Measurements from ENCODE around the gene MSL1. TPM values are rescaled to one million over a fixed set of nuclear protein-coding genes. Genes with fewer than 3 reads are reported as not detected.
"Not testable (repeated sequence)": the region's sequence is repeated elsewhere in the genome, so short reads cannot be mapped to it uniquely, and the experiment has no call there.

Gene MSL1
- total RNA-seq, 1 experiment from 2014 or later, result 32.3 TPM

- DNase-seq (ENCODE audit: low read depth), result peak; percentile 95
- in situ Hi-C loops (cut with HindIII; ENCODE audit: low pct_unique_long_range_greater_than_20kb, low sequenced_read_pairs), result no loop called here
Measured at GRCh38 chr17:40113110-40113906, 8.5 kb upstream of the MSL1 start.

GRCh38 chr17:40113907-40114245, 7.9 kb upstream of the MSL1 start:
- no peak for DNase-seq (ENCODE audit: low read depth)
- in situ Hi-C loops (cut with HindIII; ENCODE audit: low pct_unique_long_range_greater_than_20kb, low sequenced_read_pairs), result no loop called here

- in situ Hi-C loops (cut with HindIII; ENCODE audit: low pct_unique_long_range_greater_than_20kb, low sequenced_read_pairs), result no loop called here
- DNase-seq (ENCODE audit: low read depth), result no peak
Measured at GRCh38 chr17:40115101-40115436, 6.7 kb upstream of the MSL1 start.

GRCh38 chr17:40122136-40122998, 596 bp downstream of the MSL1 start:
- in situ Hi-C loops (cut with HindIII; ENCODE audit: low pct_unique_long_range_greater_than_20kb, low sequenced_read_pairs), result no loop called here
- peak; percentile 34 for DNase-seq (ENCODE audit: low read depth)

GRCh38 chr17:40122999-40123810, 1.4 kb downstream of the MSL1 start:
- in situ Hi-C loops (cut with HindIII; ENCODE audit: low pct_unique_long_range_greater_than_20kb, low sequenced_read_pairs), result no loop called here

GRCh38 chr17:40123811-40124114, 2.0 kb downstream of the MSL1 start:
- no peak for DNase-seq (ENCODE audit: low read depth)
- in situ Hi-C loops (cut with HindIII; ENCODE audit: low pct_unique_long_range_greater_than_20kb, low sequenced_read_pairs), result no loop called here

More at GRCh38 chr17:40122999-40123810, 1.4 kb downstream of the MSL1 start:
- DNase-seq (ENCODE audit: low read depth), result peak; percentile 62

- peak; percentile 43 for DNase-seq (ENCODE audit: low read depth)
- in situ Hi-C loops (cut with HindIII; ENCODE audit: low pct_unique_long_range_greater_than_20kb, low sequenced_read_pairs), result no loop called here
Measured at GRCh38 chr17:40124279-40125141, 2.7 kb downstream of the MSL1 start.

GRCh38 chr17:40129498-40129897, 7.7 kb downstream of the MSL1 start:
- no peak for DNase-seq (ENCODE audit: low read depth)
- in situ Hi-C loops (cut with HindIII; ENCODE audit: low pct_unique_long_range_greater_than_20kb, low sequenced_read_pairs), result no loop called here

GRCh38 chr17:40130352-40131042, 8.7 kb downstream of the MSL1 start:
- DNase-seq (ENCODE audit: low read depth), result no peak
- in situ Hi-C loops (cut with HindIII; ENCODE audit: low pct_unique_long_range_greater_than_20kb, low sequenced_read_pairs), result no loop called here

- no peak for DNase-seq (ENCODE audit: low read depth)
- in situ Hi-C loops (cut with HindIII; ENCODE audit: low pct_unique_long_range_greater_than_20kb, low sequenced_read_pairs), result no loop called here
Measured at GRCh38 chr17:40134184-40134583, 12.4 kb downstream of the MSL1 start.

GRCh38 chr17:40135817-40136216, 14.0 kb downstream of the MSL1 start:
- no peak for DNase-seq (ENCODE audit: low read depth)
- in situ Hi-C loops (cut with HindIII; ENCODE audit: low pct_unique_long_range_greater_than_20kb, low sequenced_read_pairs), result no loop called here

- in situ Hi-C loops (cut with HindIII; ENCODE audit: low pct_unique_long_range_greater_than_20kb, low sequenced_read_pairs), result no loop called here
- DNase-seq (ENCODE audit: low read depth), result no peak
Measured at GRCh38 chr17:40139566-40140058, 17.8 kb downstream of the MSL1 start.

- DNase-seq (ENCODE audit: low read depth); in situ Hi-C loops (cut with HindIII; ENCODE audit: low pct_unique_long_range_greater_than_20kb, low sequenced_read_pairs): not testable (repeated sequence)
Measured at GRCh38 chr17:40143166-40143565, 21.4 kb downstream of the MSL1 start.

GRCh38 chr17:40145476-40145875, 23.7 kb downstream of the MSL1 start:
- DNase-seq (ENCODE audit: low read depth), result no peak
- in situ Hi-C loops (cut with HindIII; ENCODE audit: low pct_unique_long_range_greater_than_20kb, low sequenced_read_pairs), result no loop called here

- DNase-seq (ENCODE audit: low read depth), result no peak
- in situ Hi-C loops (cut with HindIII; ENCODE audit: low pct_unique_long_range_greater_than_20kb, low sequenced_read_pairs), result no loop called here
Measured at GRCh38 chr17:40148527-40148926, 26.8 kb downstream of the MSL1 start.

- in situ Hi-C loops (cut with HindIII; ENCODE audit: low pct_unique_long_range_greater_than_20kb, low sequenced_read_pairs), result no loop called here
- no peak for DNase-seq (ENCODE audit: low read depth)
Measured at GRCh38 chr17:40150276-40150675, 28.5 kb downstream of the MSL1 start.

- no peak for DNase-seq (ENCODE audit: low read depth)
- in situ Hi-C loops (cut with HindIII; ENCODE audit: low pct_unique_long_range_greater_than_20kb, low sequenced_read_pairs), result no loop called here
Measured at GRCh38 chr17:40151414-40151963, 29.7 kb downstream of the MSL1 start.

Data from Caki2 (cell line).